HFF-Myc (cell line): Measurements from ENCODE around the gene TRIP6.

Experiments used
- DNase-seq: peaks from one replicate; pipeline ENCODE4 v3.0.0-alpha.2; 2011; ENCODE audit warnings: low read depth; ENCODE audit errors: extremely low read depth
- H3K4me3 ChIP-seq: replicated peaks from 2 replicates; pipeline ENCODE4 v1.5.1; 2011; ENCODE audit warnings: low read depth, mild to moderate bottlenecking, control low read depth, low read length
- TF ChIP-seq, protein P1 (sequence below): IDR thresholded peaks from 2 replicates; pipeline ENCODE4 v1.5.1; 2012; ENCODE audit warnings: mild to moderate bottlenecking, low read depth, low read length, control low read depth; ENCODE audit errors: missing control alignments

TRIP6 gene

GRCh38 chr7:100881136-100881535 lies 13.9 kb downstream of the TRIP6 start:
- DNase-seq = no peak
- TF ChIP-seq, protein P1, sequence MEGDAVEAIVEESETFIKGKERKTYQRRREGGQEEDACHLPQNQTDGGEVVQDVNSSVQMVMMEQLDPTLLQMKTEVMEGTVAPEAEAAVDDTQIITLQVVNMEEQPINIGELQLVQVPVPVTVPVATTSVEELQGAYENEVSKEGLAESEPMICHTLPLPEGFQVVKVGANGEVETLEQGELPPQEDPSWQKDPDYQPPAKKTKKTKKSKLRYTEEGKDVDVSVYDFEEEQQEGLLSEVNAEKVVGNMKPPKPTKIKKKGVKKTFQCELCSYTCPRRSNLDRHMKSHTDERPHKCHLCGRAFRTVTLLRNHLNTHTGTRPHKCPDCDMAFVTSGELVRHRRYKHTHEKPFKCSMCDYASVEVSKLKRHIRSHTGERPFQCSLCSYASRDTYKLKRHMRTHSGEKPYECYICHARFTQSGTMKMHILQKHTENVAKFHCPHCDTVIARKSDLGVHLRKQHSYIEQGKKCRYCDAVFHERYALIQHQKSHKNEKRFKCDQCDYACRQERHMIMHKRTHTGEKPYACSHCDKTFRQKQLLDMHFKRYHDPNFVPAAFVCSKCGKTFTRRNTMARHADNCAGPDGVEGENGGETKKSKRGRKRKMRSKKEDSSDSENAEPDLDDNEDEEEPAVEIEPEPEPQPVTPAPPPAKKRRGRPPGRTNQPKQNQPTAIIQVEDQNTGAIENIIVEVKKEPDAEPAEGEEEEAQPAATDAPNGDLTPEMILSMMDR = no peak
- H3K4me3 ChIP-seq = no peak overlapping the region

DNA sequence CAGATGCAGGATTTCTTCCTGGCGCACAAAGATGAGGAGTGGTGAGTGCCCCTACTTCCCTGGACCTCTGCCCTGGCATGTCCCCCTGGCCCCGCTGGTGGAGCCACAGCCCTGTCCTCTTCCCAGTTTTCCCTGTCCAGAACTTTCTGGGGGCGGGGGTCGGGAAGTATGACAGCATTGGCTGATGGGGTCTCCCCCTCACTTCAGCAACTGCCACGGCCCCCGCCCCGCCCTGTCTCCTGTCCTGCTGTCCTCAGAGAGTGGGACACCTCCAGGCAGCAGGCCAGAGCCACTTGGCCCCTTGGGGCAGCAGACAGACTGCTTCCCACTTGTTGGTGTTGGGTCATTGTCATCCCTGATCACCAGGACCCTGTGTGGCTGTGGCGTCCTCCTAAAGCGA lies 15.0 kb downstream of the TRIP6 start:
- no peak for DNase-seq
- H3K4me3 ChIP-seq = no peak overlapping the region
- TF ChIP-seq, protein P1 = no peak

DNA sequence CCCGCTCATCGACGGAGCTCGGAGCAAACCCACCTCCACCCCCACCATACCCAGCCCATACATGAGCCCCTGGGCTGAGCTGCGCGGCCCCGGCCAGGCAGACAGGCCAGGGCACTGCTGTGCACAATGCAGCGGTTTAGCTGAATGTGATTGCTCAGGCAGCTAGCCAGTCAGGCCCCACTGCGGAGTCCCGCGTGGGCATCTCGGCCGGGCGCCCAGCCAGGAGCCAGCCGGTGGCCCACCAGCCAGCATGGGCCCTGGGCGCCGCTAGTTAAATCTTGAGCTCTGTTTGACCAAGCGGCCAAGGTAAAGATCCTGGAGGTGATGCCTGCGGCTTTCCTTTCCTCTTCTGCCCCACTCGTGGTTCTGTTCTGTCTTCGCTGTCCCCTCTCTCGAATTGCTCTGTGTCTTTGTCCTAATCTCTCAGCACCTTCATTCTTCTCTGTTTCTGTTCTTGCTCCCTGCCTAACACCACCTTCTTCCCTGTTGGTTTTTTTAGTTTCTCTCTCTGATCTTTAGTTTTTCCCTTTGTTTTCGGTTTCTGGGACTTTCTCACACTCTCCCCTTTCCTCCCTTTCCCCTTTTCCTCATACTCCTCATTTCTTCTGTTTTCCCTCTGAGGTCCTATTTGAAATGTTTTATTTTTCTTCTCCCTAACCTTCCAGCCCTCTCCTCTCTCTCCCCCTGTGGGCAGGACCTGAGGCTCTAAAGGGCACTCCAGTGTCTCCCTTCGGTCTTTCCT lies 15.8 kb downstream of the TRIP6 start:
- no peak for DNase-seq
- TF ChIP-seq, protein P1 = no peak
- H3K4me3 ChIP-seq = no peak overlapping the region

- TF ChIP-seq, protein P1 = no peak
- H3K4me3 ChIP-seq = no peak overlapping the region
- no peak for DNase-seq
Observed at GRCh38 chr7:100884736-100885439, 17.7 kb downstream of the TRIP6 start.

- H3K4me3 ChIP-seq = no peak overlapping the region
- DNase-seq = no peak
- TF ChIP-seq, protein P1 = no peak
Observed at GRCh38 chr7:100885440-100886141, 18.4 kb downstream of the TRIP6 start.

DNA sequence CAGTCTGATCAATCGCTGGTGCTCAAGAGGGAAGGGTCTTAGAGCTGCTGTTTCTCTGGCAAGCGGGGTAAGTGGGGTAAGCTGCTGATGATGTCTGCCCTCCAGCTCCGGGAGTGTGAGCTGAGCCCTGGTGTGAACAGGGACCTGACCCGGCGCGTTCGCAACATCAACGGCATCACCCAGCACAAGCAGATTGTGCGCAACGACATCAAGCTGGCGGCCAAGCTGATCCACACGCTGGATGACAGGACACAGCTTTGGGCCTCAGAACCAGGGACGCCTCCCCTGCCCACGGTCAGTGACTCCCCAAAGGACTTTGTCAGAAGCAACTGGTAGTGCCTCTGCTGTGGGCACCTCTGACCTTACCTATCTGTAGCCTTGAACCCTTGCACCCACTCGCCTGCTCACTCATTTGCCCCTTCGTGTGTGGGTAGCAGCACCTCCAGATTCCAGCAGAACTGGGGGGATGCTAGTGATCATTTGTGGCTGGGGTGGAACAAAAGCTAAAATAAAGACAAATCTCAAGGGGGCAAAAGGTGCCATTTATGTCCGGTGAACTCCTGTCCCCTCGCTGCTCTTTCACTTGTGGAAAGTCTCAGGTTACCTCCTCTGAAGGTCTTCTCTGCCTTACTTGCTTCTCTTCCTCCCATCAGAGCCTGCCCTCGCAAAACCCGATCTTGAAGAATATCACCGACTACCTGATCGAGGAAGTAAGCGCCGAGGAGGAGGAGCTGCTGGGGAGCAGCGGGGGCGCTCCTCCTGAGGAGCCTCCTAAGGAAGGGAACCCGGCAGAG lies 19.2 kb downstream of the TRIP6 start:
- no peak overlapping the region for H3K4me3 ChIP-seq

More for the DNA sequence above, 19.2 kb downstream of the TRIP6 start:
- no peak for DNase-seq
- TF ChIP-seq, protein P1 = no peak
